NCI-H510A treated with DMSO at 0.1 percent for 48 hours (cell line): ENCODE measurements around the gene FOLR2.

ENCODE experiments used
- DNase-seq: peaks from one replicate; lab custom pipeline; 2025; lab: John Stamatoyannopoulos, UW

FOLR2 gene

DNA sequence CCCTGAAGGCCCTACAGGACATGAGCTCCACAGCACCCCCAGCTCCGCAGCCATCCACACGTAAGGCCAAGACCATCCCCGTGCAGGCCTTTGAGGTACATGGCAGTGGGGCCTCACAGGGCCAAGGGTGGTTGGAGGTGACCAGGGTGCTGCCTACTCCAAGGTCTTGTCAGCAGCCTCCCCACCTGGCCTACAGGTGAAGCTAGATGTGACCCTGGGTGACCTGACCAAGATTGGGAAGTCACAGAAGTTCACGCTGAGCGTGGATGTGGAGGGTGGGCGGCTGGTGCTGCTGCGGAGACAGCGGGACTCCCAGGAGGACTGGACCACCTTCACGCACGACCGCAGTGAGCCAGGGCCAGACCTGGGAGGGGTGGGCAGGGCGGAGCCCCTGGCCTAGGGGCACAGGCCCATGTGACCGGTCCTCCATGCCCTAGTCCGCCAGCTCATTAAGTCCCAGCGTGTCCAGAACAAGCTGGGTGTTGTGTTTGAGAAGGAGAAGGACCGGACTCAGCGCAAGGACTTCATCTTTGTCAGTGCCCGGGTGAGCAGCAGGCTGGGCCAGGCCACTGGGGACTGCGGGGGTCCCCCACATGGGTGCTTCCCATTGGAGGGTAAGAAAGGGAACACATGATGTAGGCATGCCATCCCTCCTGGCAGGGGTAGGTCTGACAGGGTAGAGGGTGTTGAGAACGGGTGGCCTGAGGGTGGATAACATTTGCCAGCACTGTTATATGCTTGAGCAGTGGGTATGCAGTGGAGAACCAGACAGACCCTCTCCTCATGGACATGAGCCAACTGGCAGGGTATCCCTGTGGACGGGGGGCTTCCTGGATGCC is 13.6 kb downstream of the FOLR2 start:
- no peak for DNase-seq

DNA sequence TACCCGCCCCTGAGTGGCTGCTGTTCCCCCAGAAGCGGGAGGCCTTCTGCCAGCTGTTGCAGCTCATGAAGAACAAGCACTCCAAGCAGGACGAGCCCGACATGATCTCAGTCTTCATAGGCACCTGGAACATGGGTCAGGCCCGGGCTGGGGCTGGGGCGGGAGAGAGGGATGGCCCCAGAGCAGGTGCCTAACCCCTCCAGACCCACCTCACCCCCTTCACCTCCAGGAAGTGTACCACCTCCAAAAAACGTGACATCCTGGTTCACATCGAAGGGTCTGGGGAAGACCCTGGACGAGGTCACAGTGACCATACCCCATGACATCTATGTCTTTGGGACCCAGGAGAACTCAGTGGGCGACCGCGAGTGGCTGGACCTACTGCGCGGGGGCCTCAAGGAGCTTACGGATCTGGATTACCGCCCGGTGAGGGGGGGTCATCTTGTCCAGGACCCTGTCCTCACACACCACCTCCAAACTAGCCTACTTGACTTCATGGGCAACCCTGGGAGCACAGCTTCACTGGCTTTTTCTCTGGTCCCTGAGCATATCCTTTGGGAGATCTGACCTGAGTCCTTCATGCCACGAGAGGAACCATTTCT is 14.3 kb downstream of the FOLR2 start:
- DNase-seq, result no peak

DNA sequence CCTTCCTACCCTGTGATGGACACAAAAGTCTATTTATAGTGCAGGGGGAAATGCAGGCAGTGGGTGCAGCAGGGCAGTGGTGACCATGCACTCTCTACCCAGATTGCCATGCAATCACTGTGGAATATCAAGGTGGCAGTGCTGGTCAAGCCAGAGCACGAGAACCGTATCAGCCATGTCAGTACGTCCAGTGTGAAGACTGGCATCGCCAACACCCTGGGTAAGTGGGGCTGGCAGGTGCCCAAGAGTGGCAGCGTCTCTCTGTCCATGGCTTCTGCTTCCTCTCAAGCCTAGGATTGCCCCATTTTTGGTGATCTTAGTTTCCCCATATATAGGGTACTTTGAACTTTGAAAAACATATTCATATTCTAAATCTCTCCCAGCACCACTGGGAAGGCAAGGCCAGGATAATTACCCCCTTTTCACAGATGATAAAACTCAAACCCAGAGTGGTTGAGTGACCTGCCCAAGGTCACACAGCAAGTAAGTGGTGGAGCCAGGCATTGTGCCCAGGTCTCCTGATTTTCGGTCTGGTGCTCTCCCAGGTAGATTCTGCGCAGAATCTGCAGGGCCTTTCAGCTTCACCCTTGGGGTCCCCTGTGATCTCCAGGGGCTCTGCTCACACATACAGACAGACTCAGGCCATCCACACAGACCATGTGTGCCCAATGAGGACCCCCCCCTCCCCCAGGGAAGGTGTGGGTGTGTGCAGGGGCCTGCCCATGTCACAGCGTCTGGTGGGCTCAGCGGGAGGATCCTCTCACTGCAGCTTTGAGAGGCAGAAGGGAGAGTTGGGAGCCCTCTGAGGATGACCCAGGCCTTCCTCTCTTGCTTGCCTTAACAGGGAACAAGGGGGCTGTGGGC is 15.0 kb downstream of the FOLR2 start:
- DNase-seq, result no peak

DNA sequence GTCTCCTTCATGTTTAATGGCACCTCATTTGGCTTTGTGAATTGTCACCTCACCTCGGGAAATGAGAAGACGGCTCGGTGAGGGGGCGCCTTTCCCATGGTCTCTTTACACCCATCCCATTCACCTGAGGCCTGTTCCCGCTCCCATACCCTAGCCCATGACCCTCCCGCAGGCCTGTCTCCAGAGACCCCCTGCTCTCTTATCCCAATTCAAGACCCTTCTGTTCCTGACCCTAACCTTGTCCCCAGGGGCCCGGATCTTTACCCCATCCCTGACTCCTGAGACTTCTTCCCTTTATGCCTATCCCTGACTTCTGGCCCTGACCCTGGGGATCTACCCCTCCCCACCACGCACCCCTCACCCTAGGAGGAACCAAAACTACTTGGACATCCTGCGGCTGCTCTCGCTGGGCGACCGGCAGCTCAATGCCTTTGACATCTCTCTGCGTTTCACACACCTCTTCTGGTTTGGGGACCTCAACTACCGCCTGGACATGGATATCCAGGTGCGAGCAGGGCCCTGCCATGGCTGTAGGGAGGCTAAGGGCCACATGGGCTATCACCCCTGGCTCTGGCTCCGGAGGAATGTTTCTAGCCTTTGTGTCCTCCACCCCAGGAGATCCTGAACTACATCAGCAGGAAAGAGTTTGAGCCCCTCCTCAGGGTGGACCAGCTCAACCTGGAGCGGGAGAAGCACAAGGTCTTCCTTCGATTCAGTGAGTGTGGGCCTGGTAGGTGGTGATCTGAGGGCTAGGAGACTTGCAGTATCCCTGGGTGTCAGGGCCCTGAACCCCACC is 15.9 kb downstream of the FOLR2 start:
- no peak for DNase-seq

DNA sequence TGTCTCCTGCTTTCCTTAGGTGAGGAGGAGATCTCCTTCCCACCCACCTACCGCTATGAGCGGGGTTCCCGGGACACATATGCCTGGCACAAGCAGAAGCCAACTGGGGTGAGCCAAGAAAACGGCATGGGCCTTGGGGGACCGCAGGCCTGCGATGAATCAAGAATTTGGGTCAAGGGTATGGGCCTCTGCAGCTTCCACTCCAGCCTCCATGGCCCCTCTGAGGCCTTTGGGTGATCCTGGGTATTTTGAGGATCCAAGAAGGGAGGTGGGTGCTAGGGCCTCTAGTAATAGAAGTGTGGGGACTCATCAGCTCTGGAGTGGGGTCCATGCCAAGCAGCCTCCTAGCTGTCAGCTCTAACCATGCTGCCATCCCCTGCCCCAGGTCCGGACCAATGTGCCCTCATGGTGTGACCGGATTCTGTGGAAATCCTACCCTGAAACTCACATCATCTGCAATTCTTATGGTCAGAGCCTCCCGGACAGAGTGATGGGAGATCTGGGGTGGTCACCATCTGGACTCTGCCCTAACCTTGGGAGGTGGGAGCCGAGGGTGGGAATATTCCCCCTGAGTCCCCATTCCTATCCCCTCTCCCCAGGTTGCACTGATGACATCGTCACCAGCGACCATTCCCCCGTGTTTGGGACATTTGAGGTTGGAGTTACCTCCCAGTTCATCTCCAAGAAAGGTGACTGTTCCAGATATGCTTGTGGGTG is 16.6 kb downstream of the FOLR2 start:
- DNase-seq, result no peak

DNA sequence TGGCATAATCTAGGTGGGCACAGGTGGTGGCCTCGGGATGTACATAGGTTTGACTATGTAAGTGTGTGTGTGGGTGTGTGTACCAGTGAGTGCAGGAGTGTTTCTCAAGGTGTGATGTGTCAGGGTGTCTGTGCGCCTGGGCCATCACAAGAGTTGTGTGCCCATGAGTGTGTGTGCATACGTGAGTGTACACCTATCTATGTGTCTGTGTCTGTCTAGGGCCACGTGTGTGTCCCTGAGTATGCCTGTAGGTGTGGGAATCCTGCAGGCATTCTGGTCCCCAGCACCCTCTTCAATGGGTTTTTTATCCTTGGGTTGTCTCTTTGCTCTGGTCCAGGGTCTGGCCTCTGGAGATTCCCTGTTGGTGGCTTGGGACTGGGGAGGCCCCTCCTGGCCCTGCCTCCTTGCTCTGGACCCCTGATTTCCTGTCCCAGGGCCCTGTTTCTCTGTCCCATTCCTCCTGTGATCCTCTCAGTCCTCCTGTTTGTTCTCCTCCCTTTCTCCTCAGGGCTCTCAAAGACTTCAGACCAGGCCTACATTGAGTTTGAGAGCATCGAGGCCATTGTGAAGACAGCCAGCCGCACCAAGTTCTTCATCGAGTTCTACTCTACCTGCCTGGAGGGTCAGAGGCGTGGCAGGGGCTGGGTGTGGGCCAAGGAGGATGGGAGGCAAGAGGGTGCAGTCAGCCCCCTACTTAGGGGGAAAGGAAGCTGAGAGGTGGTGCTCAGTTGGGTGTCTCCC is 17.3 kb downstream of the FOLR2 start:
- no peak for DNase-seq

DNA sequence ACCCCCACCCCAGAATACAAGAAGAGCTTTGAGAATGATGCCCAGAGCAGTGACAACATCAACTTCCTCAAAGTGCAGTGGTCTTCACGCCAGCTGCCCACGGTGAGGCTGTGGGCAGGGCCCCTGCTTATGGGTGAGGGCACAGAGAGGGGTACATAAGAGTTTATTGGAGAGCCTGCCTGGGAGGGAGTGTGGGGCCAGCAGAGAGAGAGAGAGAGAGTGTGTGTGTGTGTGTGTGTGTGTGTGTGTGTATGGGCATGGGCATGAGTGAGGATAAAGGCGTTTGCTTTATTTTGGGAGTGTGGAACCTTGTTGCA is 17.9 kb downstream of the FOLR2 start:
- DNase-seq, result no peak

DNA sequence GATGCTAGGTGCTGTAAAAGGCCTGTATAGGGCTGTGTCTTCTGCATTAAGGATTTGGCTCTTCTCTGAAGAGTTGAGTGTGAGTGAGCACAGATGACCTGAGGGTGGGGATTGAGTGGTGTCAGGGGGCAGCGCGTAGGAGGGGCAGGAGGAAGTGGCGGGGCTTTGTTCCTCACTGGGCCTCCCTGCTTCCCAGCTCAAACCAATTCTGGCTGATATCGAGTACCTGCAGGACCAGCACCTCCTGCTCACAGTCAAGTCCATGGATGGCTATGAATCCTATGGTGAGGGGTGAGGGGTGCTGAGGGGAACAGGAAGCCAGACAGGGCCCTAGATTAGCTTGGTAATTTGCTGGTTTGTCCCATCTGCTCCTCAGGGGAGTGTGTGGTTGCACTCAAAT is 18.3 kb downstream of the FOLR2 start:
- DNase-seq, result no peak

DNA sequence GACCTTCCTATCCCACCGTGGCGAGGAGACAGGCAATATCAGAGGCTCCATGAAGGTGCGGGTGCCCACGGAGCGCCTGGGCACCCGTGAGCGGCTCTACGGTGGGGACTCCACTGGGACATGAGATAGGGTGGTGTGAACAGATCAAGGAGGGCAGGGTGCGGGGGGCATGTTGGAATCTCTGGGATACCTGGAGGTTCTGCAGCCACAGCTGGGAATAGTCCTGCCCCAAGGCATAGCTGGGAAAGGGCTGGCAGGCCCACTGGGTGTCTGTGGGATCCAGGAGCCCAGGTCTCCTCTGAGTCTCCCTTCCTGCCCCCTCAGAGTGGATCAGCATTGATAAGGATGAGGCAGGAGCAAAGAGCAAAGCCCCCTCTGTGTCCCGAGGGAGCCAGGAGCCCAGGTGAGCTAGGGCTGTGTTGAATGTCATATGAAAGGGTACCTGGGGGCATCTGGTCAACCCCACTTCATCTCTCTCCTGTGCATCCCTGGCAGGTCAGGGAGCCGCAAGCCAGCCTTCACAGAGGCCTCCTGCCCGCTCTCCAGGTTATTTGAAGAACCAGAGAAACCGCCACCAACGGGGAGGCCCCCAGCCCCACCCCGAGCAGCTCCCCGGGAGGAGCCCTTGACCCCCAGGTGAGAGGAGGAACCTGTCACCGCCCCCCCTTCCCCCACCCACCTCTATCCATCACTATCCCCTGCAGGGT is 18.9 kb downstream of the FOLR2 start:
- DNase-seq, result no peak

DNA sequence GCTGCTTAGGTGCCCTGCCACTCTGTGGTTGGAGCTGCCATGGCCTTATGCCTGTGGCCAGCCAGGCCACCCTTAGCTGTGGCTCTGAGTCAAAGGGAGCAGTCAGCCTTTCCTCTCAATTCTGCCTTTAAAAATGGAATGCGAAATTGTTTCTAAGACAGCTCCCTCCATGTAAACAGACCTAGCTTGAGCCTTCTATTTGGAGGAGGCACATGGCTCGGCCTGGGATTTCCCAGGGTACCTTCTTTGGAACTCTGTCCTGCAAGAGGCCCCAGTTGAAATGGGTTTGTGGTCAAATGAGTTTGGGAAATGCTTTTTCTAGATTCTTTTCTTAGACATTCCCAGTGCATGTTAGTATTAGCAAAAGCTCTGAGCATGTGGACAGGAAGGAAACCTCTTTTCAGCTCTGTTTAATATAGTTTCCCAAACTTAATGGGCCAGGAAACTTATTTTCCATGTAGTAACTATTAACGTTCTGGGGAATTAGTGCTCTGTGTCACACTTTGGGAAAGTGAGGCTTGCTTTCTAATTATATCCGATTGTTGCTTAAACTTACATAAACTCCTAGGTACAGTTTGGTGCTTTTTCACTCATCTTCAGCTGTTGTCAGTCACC is 19.6 kb downstream of the FOLR2 start:
- no peak for DNase-seq

DNA sequence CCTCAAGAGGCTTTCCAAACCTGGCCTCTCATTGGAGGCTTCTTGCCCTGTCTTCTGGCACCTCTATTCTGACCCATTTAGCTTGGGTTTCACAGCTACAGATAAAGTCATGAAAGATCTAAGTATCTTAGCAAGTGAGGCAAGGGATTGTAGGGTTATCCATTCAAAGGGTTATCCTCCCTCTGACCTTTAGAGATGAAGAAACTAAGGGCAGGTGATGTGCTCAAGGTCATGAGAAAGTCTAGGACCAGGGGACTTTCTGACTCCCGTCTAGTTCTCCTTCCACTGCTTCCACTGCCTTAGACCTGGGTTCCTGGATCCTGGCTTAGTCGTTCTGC is 20.1 kb downstream of the FOLR2 start:
- DNase-seq, result no peak

DNA sequence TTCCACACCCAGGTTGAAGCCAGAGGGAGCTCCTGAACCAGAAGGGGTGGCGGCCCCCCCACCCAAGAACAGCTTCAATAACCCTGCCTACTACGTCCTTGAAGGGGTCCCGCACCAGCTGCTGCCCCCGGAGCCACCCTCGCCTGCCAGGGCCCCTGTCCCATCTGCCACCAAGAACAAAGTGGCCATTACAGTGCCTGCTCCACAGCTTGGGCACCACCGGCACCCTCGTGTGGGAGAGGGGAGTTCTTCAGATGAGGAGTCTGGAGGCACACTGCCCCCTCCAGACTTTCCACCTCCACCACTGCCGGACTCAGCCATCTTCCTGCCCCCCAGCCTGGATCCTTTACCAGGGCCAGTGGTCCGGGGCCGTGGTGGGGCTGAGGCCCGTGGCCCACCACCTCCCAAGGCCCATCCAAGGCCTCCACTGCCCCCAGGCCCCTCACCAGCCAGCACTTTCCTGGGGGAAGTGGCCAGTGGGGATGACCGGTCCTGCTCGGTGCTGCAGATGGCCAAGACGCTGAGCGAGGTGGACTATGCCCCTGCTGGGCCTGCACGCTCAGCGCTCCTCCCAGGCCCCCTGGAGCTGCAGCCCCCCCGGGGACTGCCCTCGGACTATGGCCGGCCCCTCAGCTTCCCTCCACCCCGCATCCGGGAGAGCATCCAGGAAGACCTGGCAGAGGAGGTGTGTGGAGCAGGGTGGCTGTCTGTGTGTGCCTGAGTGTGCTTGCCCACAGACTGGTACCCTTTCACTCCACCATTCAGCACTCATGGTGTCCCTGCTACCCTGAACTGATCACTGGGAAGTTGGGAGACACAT is 20.7 kb downstream of the FOLR2 start:
- DNase-seq, result no peak

DNA sequence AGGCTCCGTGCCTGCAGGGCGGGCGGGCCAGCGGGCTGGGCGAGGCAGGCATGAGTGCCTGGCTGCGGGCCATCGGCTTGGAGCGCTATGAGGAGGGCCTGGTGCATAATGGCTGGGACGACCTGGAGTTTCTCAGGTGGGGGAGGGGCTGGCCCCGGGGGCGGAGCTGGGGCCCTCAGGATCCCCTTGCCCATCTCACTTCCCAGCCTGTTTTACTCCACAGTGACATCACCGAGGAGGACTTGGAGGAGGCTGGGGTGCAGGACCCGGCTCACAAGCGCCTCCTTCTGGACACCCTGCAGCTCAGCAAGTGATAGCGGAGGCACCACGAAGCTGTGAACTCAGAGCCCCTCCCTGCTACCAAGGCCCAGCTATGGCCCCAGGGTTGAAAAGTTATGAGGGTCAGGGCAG is 21.5 kb downstream of the FOLR2 start:
- peak; percentile 69 for DNase-seq

DNA sequence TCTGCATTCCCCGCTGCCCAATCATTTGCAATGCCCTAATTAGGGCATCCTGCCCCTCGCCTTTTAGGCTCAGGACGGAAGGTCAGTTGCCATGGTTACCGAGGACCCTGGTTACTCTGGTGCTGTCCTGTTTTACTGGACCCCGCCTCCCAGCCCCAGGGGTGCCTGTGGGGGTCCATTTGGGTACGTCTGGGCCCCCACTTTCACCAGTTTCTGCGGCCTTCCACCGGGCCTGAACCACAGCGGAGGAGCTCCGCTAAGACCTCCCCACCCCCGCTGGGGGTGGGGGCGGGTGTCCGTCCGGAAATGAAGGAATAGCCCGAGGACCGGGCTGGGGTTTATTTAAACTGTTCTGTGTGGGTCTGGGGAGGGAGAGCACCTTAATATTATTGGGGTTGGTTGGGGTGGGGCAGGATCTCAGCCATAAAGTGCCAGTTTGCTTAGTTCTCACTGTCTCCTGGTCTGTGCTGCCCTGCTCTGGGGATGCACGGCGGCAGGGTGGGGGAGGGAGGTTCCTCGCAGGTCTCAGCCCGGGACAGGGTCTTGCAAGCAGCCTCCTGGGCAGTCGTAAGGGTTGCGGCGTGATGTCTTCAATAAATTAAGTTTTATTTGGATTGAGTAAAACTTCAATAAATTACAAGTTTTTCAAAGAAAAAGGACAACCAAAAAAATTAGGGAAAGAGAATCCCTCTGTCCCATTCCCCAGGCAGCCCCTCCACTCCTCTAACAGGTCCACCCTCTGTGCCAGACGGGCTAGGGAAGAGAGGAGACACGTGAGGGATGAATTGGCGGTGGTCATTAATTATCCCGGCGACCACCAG is 22.1 kb downstream of the FOLR2 start:
- no peak for DNase-seq

DNA sequence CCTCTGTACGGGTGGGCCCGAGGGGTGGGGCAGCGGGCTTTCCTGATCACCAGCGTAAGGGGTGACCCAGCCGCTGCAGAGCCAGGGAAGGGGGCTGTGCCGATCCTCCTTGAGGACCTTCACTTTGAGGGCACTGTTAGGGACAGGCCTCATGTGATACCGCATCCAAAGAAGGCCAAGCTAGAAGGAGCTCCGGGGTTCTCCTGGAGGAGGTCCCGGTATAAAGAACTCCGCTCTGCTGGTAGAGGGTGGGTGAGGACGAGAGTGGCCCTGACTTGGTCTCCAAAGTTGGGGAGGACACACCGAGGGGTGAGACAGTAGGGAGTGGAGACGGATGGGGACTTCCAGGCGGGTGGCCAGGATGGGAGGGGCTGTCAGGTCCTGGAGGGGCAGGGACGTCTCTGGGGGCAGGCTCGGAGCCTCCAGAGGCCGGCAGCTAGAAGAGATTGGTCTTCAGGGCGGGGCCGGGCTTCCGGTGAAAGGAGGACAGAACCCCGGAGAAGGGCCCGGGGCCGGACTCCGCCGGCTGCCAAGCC is 22.8 kb downstream of the FOLR2 start:
- peak; percentile 37 for DNase-seq

DNA sequence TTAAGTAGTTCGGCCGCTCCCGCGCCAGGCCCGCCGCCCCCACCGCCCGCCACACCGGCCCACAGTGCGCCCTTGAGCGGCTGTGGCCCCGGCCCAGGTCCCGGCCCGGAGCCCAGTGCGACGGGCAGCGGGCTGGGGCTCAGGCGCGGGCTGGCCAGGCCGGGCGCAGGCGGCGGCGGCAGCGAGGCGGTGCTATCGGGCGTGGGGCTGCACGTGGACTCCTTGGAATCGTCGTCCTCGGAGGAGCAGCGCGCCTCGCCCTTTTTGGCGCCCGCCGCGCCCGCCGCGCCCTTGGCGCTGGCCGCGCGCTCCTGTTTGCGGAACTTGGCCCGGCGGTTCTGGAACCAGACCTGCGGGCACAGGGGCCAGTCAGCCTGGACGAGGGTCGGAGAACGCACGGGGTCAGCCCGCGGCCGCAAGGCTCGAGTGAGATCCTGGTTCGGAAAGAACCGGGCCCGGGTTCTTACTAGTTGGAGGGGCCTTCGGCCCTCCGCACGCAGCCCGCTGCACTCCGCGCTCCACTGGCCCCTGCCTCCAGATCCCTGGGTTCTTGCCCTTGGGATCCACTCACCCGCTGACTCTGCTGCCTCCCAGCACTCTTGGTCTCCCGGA is 23.4 kb downstream of the FOLR2 start:
- DNase-seq, result no peak
